HG03159 (cell line): ENCODE results near the gene FAM120B.

Experiments used
- ATAC-seq: cut with Tn5 transposase; IDR thresholded peaks from one replicate; pipeline ENCODE4 v1.9.1; 2021; ENCODE audit warnings: mild to moderate bottlenecking, moderate library complexity; ENCODE audit not compliant: unreplicated experiment

The FAM120B gene

GRCh38 chr6:170270984-170271593 lies 35.5 kb upstream of the FAM120B start:
- ATAC-seq = no peak

GRCh38 chr6:170271771-170272314 lies 34.7 kb upstream of the FAM120B start:
- peak; percentile 96 for ATAC-seq

- ATAC-seq = no peak
Observed at GRCh38 chr6:170272341-170273065, 34.1 kb upstream of the FAM120B start.

GRCh38 chr6:170273191-170273590 lies 33.4 kb upstream of the FAM120B start:
- no peak for ATAC-seq

GRCh38 chr6:170273681-170274080 lies 32.9 kb upstream of the FAM120B start:
- ATAC-seq = no peak

- no peak for ATAC-seq
Observed at GRCh38 chr6:170274713-170275560, 31.6 kb upstream of the FAM120B start.

- no peak for ATAC-seq
Observed at GRCh38 chr6:170276369-170277057, 30.0 kb upstream of the FAM120B start.

GRCh38 chr6:170277893-170278742 lies 28.4 kb upstream of the FAM120B start:
- ATAC-seq = no peak

GRCh38 chr6:170278743-170279094 lies 27.8 kb upstream of the FAM120B start:
- no peak for ATAC-seq

GRCh38 chr6:170279426-170279825 lies 27.1 kb upstream of the FAM120B start:
- ATAC-seq = no peak

GRCh38 chr6:170279977-170280688 lies 26.4 kb upstream of the FAM120B start:
- no peak for ATAC-seq

GRCh38 chr6:170280689-170281045 lies 25.9 kb upstream of the FAM120B start:
- no peak for ATAC-seq

- no peak for ATAC-seq
Observed at GRCh38 chr6:170281331-170282292, 24.9 kb upstream of the FAM120B start.

- ATAC-seq = no peak
Observed at GRCh38 chr6:170282512-170283158, 23.9 kb upstream of the FAM120B start.

GRCh38 chr6:170283212-170284081 lies 23.1 kb upstream of the FAM120B start:
- no peak for ATAC-seq

- ATAC-seq = no peak
Observed at GRCh38 chr6:170284126-170284773, 22.3 kb upstream of the FAM120B start.
